ENCODE data around the gene EIF5.

- TF ChIP-seq CTCF (conservative IDR thresholded peaks at IDR 0.05; ENCODE audit: low read length) (no peak), EZH2phosphoT487 (IDR thresholded peaks at IDR 0.05; ENCODE audit: borderline replicate concordance, low read depth, low read length) (no peak)
Measured at GRCh38 chr14:103315941-103316340, 18.1 kb upstream of the EIF5 start.

Data from OCI-LY7 (cell line).